HL-60 (cell line): ENCODE measurements around the gene CACNG4.

ENCODE experiments used
- GABPA ChIP-seq: IDR thresholded peaks from 2 replicates; pipeline ENCODE4 v1.6.1; 2012; ENCODE audit warnings: low read depth
- POLR2AphosphoS5 ChIP-seq: IDR thresholded peaks from 2 replicates; pipeline ENCODE4 v1.6.1; 2012; ENCODE audit warnings: low read depth
- SPI1 ChIP-seq: IDR thresholded peaks from 2 replicates; pipeline ENCODE4 v1.6.1; 2012; ENCODE audit warnings: low read depth, mild to moderate bottlenecking, borderline replicate concordance
- TF ChIP-seq, protein P1 (sequence below): IDR thresholded peaks from one replicate; pipeline ENCODE4 v1.5.1; 2011; ENCODE audit warnings: low read length, control low read depth, inconsistent platforms; ENCODE audit not compliant: insufficient read depth
- TF ChIP-seq, protein P2 (sequence below): IDR thresholded peaks from 2 replicates; pipeline ENCODE4 v1.6.1; 2012; ENCODE audit warnings: low read depth; ENCODE audit not compliant: insufficient replicate concordance

DNA sequence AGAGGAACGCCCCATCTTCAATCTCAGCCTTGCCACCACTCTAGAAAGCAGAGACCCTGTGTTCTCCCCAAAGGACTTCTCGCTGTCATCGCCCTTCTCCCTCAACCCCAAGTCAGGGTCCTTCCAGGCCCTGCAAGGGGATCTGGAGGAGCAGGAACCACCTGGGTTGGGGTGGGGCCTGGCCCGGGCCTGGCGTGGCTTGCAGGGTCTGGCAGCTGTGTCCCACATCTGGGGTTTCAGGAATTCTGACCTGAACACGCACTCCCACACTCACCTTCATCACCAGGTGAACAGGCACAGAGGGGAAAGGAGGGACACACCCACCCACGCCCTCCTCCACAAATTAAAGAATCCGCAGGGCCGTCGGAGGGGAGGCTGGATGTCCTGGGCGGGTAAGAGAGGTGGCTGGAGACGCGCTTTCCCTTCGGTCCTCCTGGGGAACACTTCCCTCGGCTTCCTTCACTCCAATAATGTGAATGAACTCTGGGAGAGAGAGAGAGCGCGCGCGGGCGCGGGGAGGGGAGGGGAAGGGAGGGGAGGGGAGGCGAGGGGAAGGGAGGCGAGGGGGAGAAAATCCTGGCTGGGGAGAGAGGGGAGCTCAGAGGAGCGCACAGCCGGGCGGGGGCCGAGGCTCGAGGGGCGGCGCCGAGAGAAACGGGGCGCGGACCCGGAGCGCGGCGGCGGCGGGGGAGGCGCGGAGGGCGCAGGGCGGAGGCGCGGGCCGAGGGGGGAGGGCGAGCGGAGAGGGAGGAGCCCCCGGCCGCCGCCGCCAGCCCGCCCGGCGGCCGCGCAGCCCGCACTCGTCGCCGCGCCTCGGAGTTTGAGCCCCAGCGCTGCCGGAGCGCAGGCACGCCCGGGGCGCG, at the start of gene CACNG4:
- TF ChIP-seq, protein P1, sequence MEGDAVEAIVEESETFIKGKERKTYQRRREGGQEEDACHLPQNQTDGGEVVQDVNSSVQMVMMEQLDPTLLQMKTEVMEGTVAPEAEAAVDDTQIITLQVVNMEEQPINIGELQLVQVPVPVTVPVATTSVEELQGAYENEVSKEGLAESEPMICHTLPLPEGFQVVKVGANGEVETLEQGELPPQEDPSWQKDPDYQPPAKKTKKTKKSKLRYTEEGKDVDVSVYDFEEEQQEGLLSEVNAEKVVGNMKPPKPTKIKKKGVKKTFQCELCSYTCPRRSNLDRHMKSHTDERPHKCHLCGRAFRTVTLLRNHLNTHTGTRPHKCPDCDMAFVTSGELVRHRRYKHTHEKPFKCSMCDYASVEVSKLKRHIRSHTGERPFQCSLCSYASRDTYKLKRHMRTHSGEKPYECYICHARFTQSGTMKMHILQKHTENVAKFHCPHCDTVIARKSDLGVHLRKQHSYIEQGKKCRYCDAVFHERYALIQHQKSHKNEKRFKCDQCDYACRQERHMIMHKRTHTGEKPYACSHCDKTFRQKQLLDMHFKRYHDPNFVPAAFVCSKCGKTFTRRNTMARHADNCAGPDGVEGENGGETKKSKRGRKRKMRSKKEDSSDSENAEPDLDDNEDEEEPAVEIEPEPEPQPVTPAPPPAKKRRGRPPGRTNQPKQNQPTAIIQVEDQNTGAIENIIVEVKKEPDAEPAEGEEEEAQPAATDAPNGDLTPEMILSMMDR: no peak
- TF ChIP-seq GABPA (no peak), POLR2AphosphoS5 (no peak), SPI1 (no peak)
- TF ChIP-seq, protein P2, sequence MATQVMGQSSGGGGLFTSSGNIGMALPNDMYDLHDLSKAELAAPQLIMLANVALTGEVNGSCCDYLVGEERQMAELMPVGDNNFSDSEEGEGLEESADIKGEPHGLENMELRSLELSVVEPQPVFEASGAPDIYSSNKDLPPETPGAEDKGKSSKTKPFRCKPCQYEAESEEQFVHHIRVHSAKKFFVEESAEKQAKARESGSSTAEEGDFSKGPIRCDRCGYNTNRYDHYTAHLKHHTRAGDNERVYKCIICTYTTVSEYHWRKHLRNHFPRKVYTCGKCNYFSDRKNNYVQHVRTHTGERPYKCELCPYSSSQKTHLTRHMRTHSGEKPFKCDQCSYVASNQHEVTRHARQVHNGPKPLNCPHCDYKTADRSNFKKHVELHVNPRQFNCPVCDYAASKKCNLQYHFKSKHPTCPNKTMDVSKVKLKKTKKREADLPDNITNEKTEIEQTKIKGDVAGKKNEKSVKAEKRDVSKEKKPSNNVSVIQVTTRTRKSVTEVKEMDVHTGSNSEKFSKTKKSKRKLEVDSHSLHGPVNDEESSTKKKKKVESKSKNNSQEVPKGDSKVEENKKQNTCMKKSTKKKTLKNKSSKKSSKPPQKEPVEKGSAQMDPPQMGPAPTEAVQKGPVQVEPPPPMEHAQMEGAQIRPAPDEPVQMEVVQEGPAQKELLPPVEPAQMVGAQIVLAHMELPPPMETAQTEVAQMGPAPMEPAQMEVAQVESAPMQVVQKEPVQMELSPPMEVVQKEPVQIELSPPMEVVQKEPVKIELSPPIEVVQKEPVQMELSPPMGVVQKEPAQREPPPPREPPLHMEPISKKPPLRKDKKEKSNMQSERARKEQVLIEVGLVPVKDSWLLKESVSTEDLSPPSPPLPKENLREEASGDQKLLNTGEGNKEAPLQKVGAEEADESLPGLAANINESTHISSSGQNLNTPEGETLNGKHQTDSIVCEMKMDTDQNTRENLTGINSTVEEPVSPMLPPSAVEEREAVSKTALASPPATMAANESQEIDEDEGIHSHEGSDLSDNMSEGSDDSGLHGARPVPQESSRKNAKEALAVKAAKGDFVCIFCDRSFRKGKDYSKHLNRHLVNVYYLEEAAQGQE: no peak
